Measurements from ENCODE around the gene ARAP2.
"Not testable (repeated sequence)": the region's sequence is repeated elsewhere in the genome, so short reads cannot be mapped to it uniquely, and the experiment has no call there.

- TF ChIP-seq, protein P1, sequence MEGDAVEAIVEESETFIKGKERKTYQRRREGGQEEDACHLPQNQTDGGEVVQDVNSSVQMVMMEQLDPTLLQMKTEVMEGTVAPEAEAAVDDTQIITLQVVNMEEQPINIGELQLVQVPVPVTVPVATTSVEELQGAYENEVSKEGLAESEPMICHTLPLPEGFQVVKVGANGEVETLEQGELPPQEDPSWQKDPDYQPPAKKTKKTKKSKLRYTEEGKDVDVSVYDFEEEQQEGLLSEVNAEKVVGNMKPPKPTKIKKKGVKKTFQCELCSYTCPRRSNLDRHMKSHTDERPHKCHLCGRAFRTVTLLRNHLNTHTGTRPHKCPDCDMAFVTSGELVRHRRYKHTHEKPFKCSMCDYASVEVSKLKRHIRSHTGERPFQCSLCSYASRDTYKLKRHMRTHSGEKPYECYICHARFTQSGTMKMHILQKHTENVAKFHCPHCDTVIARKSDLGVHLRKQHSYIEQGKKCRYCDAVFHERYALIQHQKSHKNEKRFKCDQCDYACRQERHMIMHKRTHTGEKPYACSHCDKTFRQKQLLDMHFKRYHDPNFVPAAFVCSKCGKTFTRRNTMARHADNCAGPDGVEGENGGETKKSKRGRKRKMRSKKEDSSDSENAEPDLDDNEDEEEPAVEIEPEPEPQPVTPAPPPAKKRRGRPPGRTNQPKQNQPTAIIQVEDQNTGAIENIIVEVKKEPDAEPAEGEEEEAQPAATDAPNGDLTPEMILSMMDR (IDR thresholded peaks at IDR 0.05): not testable (repeated sequence)
- TF ChIP-seq POLR2A (IDR thresholded peaks at IDR 0.05): not testable (repeated sequence)
Measured at GRCh38 chr4:36182315-36182714, 62.0 kb downstream of the ARAP2 start.
